ENCODE measurements around the gene ZNF718.
"Not testable (repeated sequence)": the region's sequence is repeated elsewhere in the genome, so short reads cannot be mapped to it uniquely, and the experiment has no call there.

The ZNF718 gene

GRCh38 chr4:121408-122084 lies 2.8 kb upstream of the ZNF718 start:
- no peak for DNase-seq (ENCODE audit: low spot score)
- in situ Hi-C loops (cut with MboI; ENCODE audit: low sequenced_read_pairs, unreplicated experiment): no loop called here

GRCh38 chr4:123922-124274 lies 403 bp upstream of the ZNF718 start:
- DNase-seq (ENCODE audit: low spot score); in situ Hi-C loops (cut with MboI; ENCODE audit: low sequenced_read_pairs, unreplicated experiment): not testable (repeated sequence)

More at GRCh38 chr4:121408-122084, 2.8 kb upstream of the ZNF718 start:
- TF ChIP-seq CTCF (IDR thresholded peaks at IDR 0.05; ENCODE audit: borderline replicate concordance, control extremely low read depth, extremely low read depth, insufficient read depth, missing control alignments): no peak

- in situ Hi-C loops (cut with MboI; ENCODE audit: low sequenced_read_pairs, unreplicated experiment): no loop called here
- no peak for TF ChIP-seq CTCF (IDR thresholded peaks at IDR 0.05; ENCODE audit: borderline replicate concordance, control extremely low read depth, extremely low read depth, insufficient read depth, missing control alignments)
- peak; percentile 69 for DNase-seq (ENCODE audit: low spot score)
Measured at GRCh38 chr4:125091-125771, 930 bp downstream of the ZNF718 start.

- in situ Hi-C loops (cut with MboI; ENCODE audit: low sequenced_read_pairs, unreplicated experiment): no loop called here
- DNase-seq (ENCODE audit: low spot score): no peak
Measured at GRCh38 chr4:125833-126232, 1.5 kb downstream of the ZNF718 start.

GRCh38 chr4:132483-132882 lies 8.2 kb downstream of the ZNF718 start:
- in situ Hi-C loops (cut with MboI; ENCODE audit: low sequenced_read_pairs, unreplicated experiment): no loop called here
- TF ChIP-seq CTCF (IDR thresholded peaks at IDR 0.05; ENCODE audit: borderline replicate concordance, control extremely low read depth, extremely low read depth, insufficient read depth, missing control alignments): no peak
- DNase-seq (ENCODE audit: low spot score): no peak

More at GRCh38 chr4:125833-126232, 1.5 kb downstream of the ZNF718 start:
- no peak for TF ChIP-seq CTCF (IDR thresholded peaks at IDR 0.05; ENCODE audit: borderline replicate concordance, control extremely low read depth, extremely low read depth, insufficient read depth, missing control alignments)

- no peak for TF ChIP-seq CTCF (IDR thresholded peaks at IDR 0.05; ENCODE audit: borderline replicate concordance, control extremely low read depth, extremely low read depth, insufficient read depth, missing control alignments)
- in situ Hi-C loops (cut with MboI; ENCODE audit: low sequenced_read_pairs, unreplicated experiment): no loop called here
- no peak for DNase-seq (ENCODE audit: low spot score)
Measured at GRCh38 chr4:138935-139334, 14.6 kb downstream of the ZNF718 start.

GRCh38 chr4:139691-140090 lies 15.4 kb downstream of the ZNF718 start:
- no peak for DNase-seq (ENCODE audit: low spot score)
- in situ Hi-C loops (cut with MboI; ENCODE audit: low sequenced_read_pairs, unreplicated experiment): no loop called here
- no peak for TF ChIP-seq CTCF (IDR thresholded peaks at IDR 0.05; ENCODE audit: borderline replicate concordance, control extremely low read depth, extremely low read depth, insufficient read depth, missing control alignments)

Measured in GM13976 (cell line).